ENCODE data around the gene TXLNB.
A peak's percentile ranks its signal among the peaks of the same experiment; 100 is the strongest.
"Not testable (repeated sequence)": the region's sequence is repeated elsewhere in the genome, so short reads cannot be mapped to it uniquely, and the experiment has no call there.

The TXLNB gene

GRCh38 chr6:139308936-139309603 lies 17.3 kb upstream of the TXLNB start:
- DNase-seq = peak; percentile 19

GRCh38 chr6:139308286-139308916 lies 16.6 kb upstream of the TXLNB start:
- DNase-seq = no peak

- DNase-seq = no peak
Observed at GRCh38 chr6:139306291-139306981, 14.6 kb upstream of the TXLNB start.

DNA sequence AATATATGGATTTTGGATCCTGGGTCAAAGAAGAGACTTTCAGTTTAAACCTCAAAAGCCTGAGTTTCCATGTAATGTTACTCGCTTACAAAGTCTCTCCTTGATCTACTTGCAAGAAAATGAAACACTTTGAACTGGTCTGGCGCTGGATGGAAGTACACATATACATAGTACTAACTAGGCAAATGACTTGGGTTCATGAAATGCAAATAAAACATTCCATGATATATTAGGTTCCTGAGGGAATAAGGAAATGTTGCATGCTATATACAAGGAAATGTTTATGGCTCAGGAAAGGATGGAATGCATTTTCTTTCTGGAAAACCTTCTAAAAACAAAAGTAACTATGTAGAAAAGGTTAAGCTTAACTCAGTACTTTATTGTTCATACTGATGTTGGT lies 11.4 kb upstream of the TXLNB start:
- peak; percentile 50 for DNase-seq

DNA sequence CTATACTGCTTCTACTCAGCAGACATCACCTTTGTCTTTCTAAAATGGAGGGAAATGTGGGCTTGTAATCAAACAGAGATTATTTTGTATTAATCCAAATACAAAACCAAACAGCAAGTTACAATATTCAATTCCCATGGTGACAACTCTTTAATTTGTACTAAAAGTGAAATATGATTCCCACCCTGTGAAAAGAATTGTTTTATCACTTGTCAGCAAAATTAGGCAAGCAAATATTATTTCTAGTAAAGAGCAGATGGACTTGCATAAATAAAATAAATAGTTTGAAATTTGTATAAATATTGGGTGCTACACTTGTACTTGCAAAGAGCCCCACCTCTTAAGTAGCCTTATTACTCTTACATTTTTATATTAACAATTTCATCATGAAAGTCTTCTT lies 6.1 kb upstream of the TXLNB start:
- no peak for DNase-seq

- DNase-seq = peak; percentile 81
Observed at GRCh38 chr6:139296927-139297326, 5.1 kb upstream of the TXLNB start.

DNA sequence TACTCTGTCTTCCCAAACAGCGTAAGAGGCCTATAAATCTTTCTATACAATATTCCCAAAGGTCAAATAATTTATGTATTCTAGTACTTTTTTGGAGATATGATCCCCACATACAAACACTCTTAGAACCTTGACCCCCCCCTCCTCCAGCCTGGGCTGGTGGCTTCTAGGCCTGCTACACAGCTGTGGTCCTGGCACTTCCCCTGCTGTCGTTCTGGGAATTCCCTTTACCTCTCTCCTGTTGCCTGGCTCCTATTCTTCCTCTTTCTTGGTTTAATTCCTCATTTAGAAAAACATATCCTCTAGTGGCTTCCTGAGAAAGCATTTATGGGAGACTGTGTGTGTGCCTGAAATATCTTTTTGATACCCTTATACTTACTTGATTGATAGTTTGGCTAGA lies 4.1 kb upstream of the TXLNB start:
- no peak for DNase-seq

- DNase-seq = no peak
Observed at GRCh38 chr6:139294090-139294489, 2.3 kb upstream of the TXLNB start.

- DNase-seq = not testable (repeated sequence)
Observed at GRCh38 chr6:139293230-139293629, 1.4 kb upstream of the TXLNB start.

GRCh38 chr6:139290787-139291311 lies 949 bp downstream of the TXLNB start:
- DNase-seq = peak; percentile 28

- no peak for DNase-seq
Observed at GRCh38 chr6:139289233-139289632, 2.6 kb downstream of the TXLNB start.

DNA sequence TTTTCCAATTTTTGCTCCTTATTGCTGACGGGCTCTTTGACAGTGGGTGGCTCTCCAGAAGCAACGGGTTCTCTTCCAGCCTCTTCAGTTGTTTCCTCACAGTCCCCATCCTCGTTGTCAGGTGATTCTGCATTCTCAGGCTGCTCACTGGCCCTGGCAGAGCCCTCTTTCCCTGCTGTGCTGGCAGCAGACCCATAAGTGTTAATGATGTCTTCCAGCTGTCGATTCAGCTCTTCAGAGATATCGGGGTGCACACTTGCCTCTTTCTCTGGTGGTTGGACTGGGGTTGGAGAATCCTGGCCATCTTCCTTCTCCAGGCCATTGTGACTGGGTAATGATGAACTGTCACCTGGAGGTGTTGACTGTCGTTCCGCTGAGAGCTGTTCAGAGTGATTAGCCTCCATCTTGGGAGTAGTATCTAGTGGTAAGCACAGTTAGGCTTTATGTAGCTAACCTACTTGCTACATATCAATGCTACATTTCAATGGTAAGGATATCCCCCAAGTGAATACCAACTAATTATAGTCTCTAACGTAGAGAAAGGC lies 3.2 kb downstream of the TXLNB start:
- no peak for DNase-seq

GRCh38 chr6:139287868-139288267 lies 3.9 kb downstream of the TXLNB start:
- no peak for DNase-seq

DNA sequence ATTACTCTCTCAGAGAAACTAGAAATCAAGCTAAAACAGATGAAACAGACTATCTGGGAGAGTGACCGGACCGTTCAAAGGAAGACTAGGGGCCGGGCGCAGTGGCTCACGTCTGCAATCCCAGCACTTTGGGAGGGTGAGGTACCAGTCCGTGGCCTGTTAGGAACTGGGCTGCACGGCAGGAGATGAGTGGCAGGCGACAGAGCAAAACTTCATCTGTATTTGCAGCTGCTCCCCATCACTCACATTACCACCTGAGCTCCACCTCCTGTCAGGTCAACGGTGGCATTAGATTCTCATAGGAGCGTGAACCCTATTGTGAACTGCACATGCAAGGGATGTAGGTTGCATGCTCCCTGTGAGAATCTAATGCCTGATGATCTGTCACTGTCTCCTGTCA lies 5.4 kb downstream of the TXLNB start:
- not testable (repeated sequence) for DNase-seq

DNA sequence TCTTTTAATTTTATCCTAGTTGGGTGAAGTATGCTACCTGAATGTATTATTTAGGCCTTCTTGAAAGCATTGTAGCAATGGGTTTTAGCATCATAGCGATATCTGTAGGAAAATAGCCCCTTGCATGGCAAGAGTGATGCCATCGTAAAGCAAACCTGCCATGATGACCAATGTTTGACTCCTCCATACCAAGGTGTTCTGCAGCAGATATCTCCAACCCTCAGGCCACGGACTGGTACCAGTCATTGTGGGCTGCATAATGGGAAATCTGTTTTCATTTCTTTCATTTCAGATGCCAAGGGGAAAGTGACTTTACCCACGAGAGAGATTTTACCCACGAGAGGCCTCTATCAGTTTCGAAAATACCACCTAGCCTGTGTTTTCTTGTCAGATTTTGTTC lies 6.2 kb downstream of the TXLNB start:
- no peak for DNase-seq

- DNase-seq = no peak
Observed at GRCh38 chr6:139284789-139285188, 7.0 kb downstream of the TXLNB start.

DNA sequence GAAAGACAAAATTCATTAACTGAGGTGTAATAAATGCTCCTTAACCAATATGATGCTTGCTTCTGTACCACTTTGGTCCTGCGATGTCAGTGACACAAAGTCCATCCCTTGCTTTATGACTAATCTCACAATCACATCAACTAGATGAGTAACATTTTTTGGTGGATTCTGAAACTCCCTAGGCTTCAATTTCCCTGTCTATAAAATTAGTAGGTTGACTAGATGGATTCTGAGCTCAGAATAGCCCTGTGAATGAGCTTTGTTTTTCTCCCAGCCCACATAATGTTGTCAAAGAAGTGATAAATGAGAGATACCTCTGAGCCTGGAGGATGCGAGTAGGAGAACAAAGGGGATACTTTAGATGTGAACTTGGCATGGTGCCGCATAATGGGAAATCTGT lies 9.1 kb downstream of the TXLNB start:
- no peak for DNase-seq

DNA sequence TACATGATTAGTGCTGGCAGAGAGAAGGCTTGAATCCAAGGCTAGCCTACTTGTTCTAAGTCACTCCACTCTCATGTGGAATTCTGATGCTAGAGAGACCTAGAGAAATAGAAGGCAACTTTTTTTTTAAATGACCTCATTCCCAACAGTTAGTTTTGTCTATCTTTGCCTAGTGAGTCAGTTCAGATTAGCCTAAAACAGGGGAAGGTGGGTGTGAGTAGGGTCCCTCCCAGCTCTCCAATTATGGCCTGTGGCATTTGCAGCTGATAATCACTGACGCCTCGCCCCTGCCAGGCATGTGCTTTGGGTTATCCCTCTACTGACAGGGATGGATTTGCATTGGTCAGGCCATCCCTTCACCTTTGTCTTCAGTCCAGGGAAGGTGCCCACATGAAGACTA lies 13.6 kb downstream of the TXLNB start:
- DNase-seq = no peak

DNA sequence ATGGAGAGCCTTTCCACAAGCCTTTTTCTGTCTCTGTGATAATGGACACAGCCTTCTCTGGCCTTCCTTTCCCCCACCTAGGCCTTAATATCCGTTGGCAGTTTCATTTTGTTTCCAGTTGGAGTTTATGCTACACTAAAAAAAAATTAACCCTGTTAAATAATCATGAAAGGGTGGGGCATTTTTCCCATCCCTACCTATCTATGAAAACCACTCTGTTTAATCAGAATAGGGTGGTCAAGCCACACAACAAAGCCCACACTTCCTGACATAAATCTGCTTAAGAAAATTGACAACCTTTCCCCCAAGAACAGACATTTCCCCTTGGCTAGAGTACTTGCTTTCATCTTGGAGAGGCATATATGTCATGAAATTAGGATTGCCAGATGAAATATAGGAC lies 14.2 kb downstream of the TXLNB start:
- DNase-seq = no peak

GRCh38 chr6:139277161-139277560 lies 14.6 kb downstream of the TXLNB start:
- no peak for DNase-seq

DNA sequence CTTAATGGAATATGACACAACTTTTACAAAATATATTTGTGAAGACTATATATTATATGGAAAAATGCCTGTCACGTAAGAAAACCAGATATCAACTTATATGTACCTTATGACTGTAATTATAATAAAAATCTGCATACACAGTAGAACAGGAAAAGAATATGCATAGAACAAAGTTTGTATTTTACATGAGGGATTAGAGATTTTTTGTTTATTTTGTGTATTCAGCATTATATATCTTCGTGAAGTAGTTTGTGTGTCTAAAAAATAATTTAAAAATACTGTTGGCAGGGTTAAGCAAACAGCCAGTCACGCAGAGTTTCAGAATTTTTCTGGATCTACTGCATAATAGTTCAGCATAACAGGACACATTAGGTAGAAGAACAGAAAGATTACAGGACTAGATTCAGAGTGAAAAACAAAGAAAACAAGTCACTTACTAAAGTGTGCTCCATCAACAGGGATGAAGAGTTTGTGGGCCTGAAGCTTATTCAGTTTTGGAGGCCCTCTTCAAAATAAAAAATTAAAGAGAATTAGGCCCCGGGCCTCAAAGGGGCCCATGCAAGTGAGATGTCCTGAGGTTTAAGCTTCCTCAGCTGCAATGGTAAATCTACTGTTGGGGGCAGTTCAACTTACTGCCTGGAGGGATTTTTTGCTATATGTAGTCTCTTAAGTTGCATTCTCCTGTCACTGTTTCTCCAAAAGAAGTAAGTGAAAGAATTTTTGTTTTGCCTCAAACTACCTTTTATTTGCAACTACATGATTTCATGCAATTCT lies 16.3 kb downstream of the TXLNB start:
- DNase-seq = no peak

DNA sequence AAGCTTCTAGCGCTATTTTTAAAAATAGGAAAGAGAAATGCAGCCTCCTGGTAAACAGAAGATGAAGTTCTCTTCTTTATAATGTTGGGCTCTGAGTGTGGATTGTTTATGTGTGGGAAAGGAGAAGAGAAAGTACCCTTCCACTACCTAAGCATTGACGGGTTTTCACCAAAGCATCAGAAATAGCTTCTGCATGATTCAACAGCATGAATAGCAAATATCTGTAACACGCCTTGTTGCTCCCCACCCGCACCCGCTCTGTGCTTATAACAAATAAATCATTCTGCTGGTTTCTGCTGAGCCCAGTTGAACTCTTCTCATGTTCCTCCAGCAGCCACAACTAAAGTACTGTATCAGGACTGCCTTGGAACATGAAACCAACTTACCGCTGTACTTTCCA lies 20.7 kb downstream of the TXLNB start:
- DNase-seq = peak; percentile 14

GRCh38 chr6:139270249-139270648 lies 21.5 kb downstream of the TXLNB start:
- DNase-seq = no peak
